HepG2 (cell line): Measurements from ENCODE around the gene TRANK1. TPM values are rescaled to one million over a fixed set of nuclear protein-coding genes. Genes with fewer than 3 reads are reported as not detected.

ENCODE experiments used
- ADNP ChIP-seq: sonication (generic); formaldehyde crosslinking; IDR thresholded peaks from 2 replicates; pipeline ENCODE4 v1.4.0; 2020; ENCODE audit warnings: missing genetic modification reagents
- AFF4 ChIP-seq: sonication (generic); formaldehyde crosslinking; IDR thresholded peaks from 2 replicates; pipeline ENCODE4 v1.4.0; 2020; ENCODE audit warnings: missing genetic modification reagents
- CENPBD1 ChIP-seq: sonication (generic); formaldehyde crosslinking; IDR thresholded peaks from 2 replicates; pipeline ENCODE4 v1.8.0; 2022; ENCODE audit warnings: missing genetic modification reagents, low read depth, mild to moderate bottlenecking, borderline replicate concordance
- FOXM1 ChIP-seq: sonication (generic); formaldehyde crosslinking; IDR thresholded peaks from 2 replicates; pipeline ENCODE4 v1.5.0; 2020; ENCODE audit warnings: missing genetic modification reagents
- GTF2F1 ChIP-seq: fragments of 150-350 bp; IDR thresholded peaks from 2 replicates; pipeline ENCODE4 v1.6.1; 2014; ENCODE audit warnings: low read length
- HOXA9 ChIP-seq: sonication (generic); formaldehyde crosslinking; IDR thresholded peaks from 2 replicates; pipeline ENCODE4 v1.8.1; 2022; ENCODE audit warnings: missing genetic modification reagents, mild to moderate bottlenecking, moderate library complexity, borderline replicate concordance
- KLF13 ChIP-seq: sonication (generic); formaldehyde crosslinking; IDR thresholded peaks from 2 replicates; pipeline ENCODE4 v1.4.0; 2020; ENCODE audit warnings: mild to moderate bottlenecking, missing genetic modification reagents
- NR2C2 ChIP-seq: sonication (generic); formaldehyde crosslinking; IDR thresholded peaks from 2 replicates; pipeline ENCODE4 v1.4.0; 2020; ENCODE audit warnings: missing genetic modification reagents, mild to moderate bottlenecking, moderate library complexity, borderline replicate concordance
- NR2F6 ChIP-seq, 2 experiments: IDR thresholded peaks; 2 replicates each; pipeline ENCODE4 v1.6.1; 2016; ENCODE audit warnings: antibody characterized with exemption in 1 of 2, mild to moderate bottlenecking in 1 of 2
- PITX1 ChIP-seq: sonication (generic); formaldehyde crosslinking; IDR thresholded peaks from 2 replicates; pipeline ENCODE4 v1.5.1; 2020; ENCODE audit warnings: mild to moderate bottlenecking, missing genetic modification reagents
- POLR2A ChIP-seq, 2 experiments: IDR thresholded peaks; 2 replicates each; pipeline ENCODE4 v1.6.1; 2011; ENCODE audit warnings: low read depth in 2 of 2, low read length in 2 of 2, mild to moderate bottlenecking in 1 of 2, moderate library complexity in 1 of 2; ENCODE audit not compliant: insufficient read depth in 1 of 2
- POLR2AphosphoS5 ChIP-seq: IDR thresholded peaks from 2 replicates; pipeline ENCODE4 v1.6.1; 2012; ENCODE audit warnings: low read depth, low read length
- RFXAP ChIP-seq: sonication (generic); formaldehyde crosslinking; IDR thresholded peaks from 2 replicates; pipeline ENCODE4 v1.4.0; 2020; ENCODE audit warnings: missing genetic modification reagents, borderline replicate concordance
- RNF219 ChIP-seq: sonication (generic); formaldehyde crosslinking; IDR thresholded peaks from 2 replicates; pipeline ENCODE4 v1.5.0; 2020; ENCODE audit warnings: mild to moderate bottlenecking, missing genetic modification reagents
- SAP130 ChIP-seq: IDR thresholded peaks from 2 replicates; pipeline ENCODE4 v1.6.1; 2016; ENCODE audit warnings: low read depth
- SNAPC2 ChIP-seq: sonication (generic); formaldehyde crosslinking; IDR thresholded peaks from 2 replicates; pipeline ENCODE4 v1.8.1; 2022; ENCODE audit warnings: mild to moderate bottlenecking, missing genetic modification reagents
- SNRNP70 ChIP-seq: fragments of 200-400 bp; formaldehyde crosslinking; IDR thresholded peaks from 2 replicates; pipeline ENCODE4 v1.6.1; 2017; ENCODE audit warnings: mild to moderate bottlenecking, low read depth, low read length, moderate library complexity
- TAF1 ChIP-seq: sonication (generic); formaldehyde crosslinking; IDR thresholded peaks from 2 replicates; pipeline ENCODE4 v1.4.0; 2020; ENCODE audit warnings: missing genetic modification reagents
- YEATS2 ChIP-seq: sonication (generic); formaldehyde crosslinking; IDR thresholded peaks from 2 replicates; pipeline ENCODE4 v1.4.0; 2020; ENCODE audit warnings: missing genetic modification reagents, borderline replicate concordance
- ZMYM3 ChIP-seq: sonication (generic); formaldehyde crosslinking; IDR thresholded peaks from 2 replicates; pipeline ENCODE4 v1.5.1; 2020; ENCODE audit warnings: mild to moderate bottlenecking, missing genetic modification reagents
- ZNF143 ChIP-seq: sonication (generic); formaldehyde crosslinking; IDR thresholded peaks from 2 replicates; pipeline ENCODE4 v1.4.0; 2020; ENCODE audit warnings: missing genetic modification reagents
- ZNF235 ChIP-seq: sonication (generic); formaldehyde crosslinking; IDR thresholded peaks from 2 replicates; pipeline ENCODE4 v1.8.1; 2023; ENCODE audit warnings: mild to moderate bottlenecking, missing genetic modification reagents, borderline replicate concordance
- ZNF431 ChIP-seq: sonication (generic); formaldehyde crosslinking; IDR thresholded peaks from 2 replicates; pipeline ENCODE4 v1.9.0; 2022; ENCODE audit warnings: missing genetic modification reagents, low read depth, mild to moderate bottlenecking, borderline replicate concordance
- ZNF576 ChIP-seq: sonication (generic); formaldehyde crosslinking; IDR thresholded peaks from 2 replicates; pipeline ENCODE4 v1.4.0; 2020; ENCODE audit warnings: mild to moderate bottlenecking, missing genetic modification reagents
- ZNF883 ChIP-seq: sonication (generic); formaldehyde crosslinking; IDR thresholded peaks from 2 replicates; pipeline ENCODE4 v1.5.1; 2020; ENCODE audit warnings: mild to moderate bottlenecking, missing genetic modification reagents; ENCODE audit errors: not compliant biosample characterization
- polyA plus RNA-seq, 8 experiments: library from polyadenylated mRNA; depleted of rRNA in 3 of 8; stranded (reverse) in 7 of 8; unstranded in 1 of 8; fragments of >200 nt; fragmentation: Illumina TruSeq in 4 of 8; extraction: Trizol in 4 of 8; gene quantifications; 2 replicates each; pipeline versions ENCODE4 v1.2.1 to v1.2.3, GENCODE V29; 2011 to 2016; ENCODE audit warnings: low read depth in 4 of 8, missing spikeins in 1 of 8, mixed read lengths in 1 of 8; ENCODE audit not compliant: insufficient read depth in 1 of 8
- total RNA-seq, 5 experiments: library from RNA; depleted of rRNA; stranded (reverse); fragments of >200 nt; fragmentation: Illumina TruSeq; extraction: Trizol; gene quantifications; 2 replicates each; pipeline ENCODE4 v1.2.3, GENCODE V29; 2016; ENCODE audit warnings: low read depth in 1 of 5

TRANK1 gene
- total and polyA plus RNA-seq, 2 of the 13 experiments (the other 11 are each of a cell fraction or from before 2014, with no cell fraction given): 0.13 to 0.32 TPM

- TF ChIP-seq RNF219 (CRISPR knock-in tag) (no peak), POLR2A (IDR thresholded peaks at IDR 0.05; ENCODE audit: insufficient read depth in 1 of 2, low read depth in 2 of 2, low read length in 2 of 2) (no peak), ZMYM3 (CRISPR knock-in tag) (no peak), HOXA9 (CRISPR knock-in tag) (no peak), NR2F6 (IDR thresholded peaks at IDR 0.05) (no peak; the same call in 1 of the 2 replicates), NR2F6 (CRISPR knock-in tag; IDR thresholded peaks at IDR 0.05) (no peak), ZNF576 (CRISPR knock-in tag) (no peak), AFF4 (CRISPR knock-in tag) (no peak), ZNF143 (CRISPR knock-in tag) (no peak), SNRNP70 (no peak), YEATS2 (no peak), ZNF235 (no peak), POLR2AphosphoS5 (no peak), CENPBD1 (CRISPR knock-in tag) (no peak), SNAPC2 (CRISPR knock-in tag) (no peak), KLF13 (CRISPR knock-in tag) (no peak), ZNF431 (CRISPR knock-in tag) (no peak), ZNF883 (CRISPR knock-in tag) (no peak), ADNP (CRISPR knock-in tag) (no peak), TAF1 (CRISPR knock-in tag) (no peak), NR2C2 (CRISPR knock-in tag) (no peak), GTF2F1 (no peak), SAP130 (peak; percentile 26; the same call in 1 of the 2 replicates), RFXAP (CRISPR knock-in tag) (no peak), PITX1 (no peak), FOXM1 (CRISPR knock-in tag) (no peak)
These were observed 25.3 kb downstream of the TRANK1 start (continued) for GRCh38 chr3:36919439-36920160.
